ENCODE data around the gene SPRED3. TPM values are rescaled to one million over a fixed set of nuclear protein-coding genes. Genes with fewer than 3 reads are reported as not detected.

The SPRED3 gene
- polyA plus RNA-seq, 1 donor from 2014 or later = 4.9 TPM

DNA sequence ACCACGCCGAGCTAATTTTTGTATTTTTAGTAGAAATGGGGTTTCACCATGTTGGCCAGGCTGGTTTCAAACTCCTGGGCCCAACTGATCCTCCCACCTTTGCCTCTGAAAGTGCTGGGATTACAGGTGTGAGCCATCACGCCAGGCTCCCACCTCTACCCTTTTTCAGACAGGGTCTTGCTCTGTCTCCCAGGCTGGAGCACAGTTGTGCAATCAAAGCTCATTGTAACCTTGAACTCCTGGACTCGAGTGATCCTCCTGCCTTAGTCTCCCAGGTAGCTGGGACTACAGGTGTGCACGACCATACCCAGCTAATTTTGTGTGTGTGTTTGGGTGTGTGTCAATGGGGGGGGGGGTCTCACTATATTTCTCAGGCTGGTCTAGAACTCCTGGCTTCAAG, 35.8 kb downstream of the SPRED3 start:
- TF ChIP-seq EP300 (conservative IDR thresholded peaks at IDR 0.05; ENCODE audit: poor library complexity, severe bottlenecking) (no peak), SMC3 (conservative IDR thresholded peaks at IDR 0.05; ENCODE audit: poor library complexity) (no peak), RAD21 (conservative IDR thresholded peaks at IDR 0.05) (no peak), MXI1 (conservative IDR thresholded peaks at IDR 0.05; ENCODE audit: poor library complexity, severe bottlenecking) (no peak), POLR2AphosphoS5 (IDR thresholded peaks at IDR 0.05) (no peak), EZH2 (IDR thresholded peaks at IDR 0.05; ENCODE audit: borderline replicate concordance, insufficient read depth, low read length, poor library complexity, severe bottlenecking) (no peak), TAF1 (IDR thresholded peaks at IDR 0.05; ENCODE audit: low read depth) (no peak)
- TF ChIP-seq, protein P1, sequence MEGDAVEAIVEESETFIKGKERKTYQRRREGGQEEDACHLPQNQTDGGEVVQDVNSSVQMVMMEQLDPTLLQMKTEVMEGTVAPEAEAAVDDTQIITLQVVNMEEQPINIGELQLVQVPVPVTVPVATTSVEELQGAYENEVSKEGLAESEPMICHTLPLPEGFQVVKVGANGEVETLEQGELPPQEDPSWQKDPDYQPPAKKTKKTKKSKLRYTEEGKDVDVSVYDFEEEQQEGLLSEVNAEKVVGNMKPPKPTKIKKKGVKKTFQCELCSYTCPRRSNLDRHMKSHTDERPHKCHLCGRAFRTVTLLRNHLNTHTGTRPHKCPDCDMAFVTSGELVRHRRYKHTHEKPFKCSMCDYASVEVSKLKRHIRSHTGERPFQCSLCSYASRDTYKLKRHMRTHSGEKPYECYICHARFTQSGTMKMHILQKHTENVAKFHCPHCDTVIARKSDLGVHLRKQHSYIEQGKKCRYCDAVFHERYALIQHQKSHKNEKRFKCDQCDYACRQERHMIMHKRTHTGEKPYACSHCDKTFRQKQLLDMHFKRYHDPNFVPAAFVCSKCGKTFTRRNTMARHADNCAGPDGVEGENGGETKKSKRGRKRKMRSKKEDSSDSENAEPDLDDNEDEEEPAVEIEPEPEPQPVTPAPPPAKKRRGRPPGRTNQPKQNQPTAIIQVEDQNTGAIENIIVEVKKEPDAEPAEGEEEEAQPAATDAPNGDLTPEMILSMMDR (IDR thresholded peaks at IDR 0.05; ENCODE audit: poor library complexity, severe bottlenecking) = no peak
- TF ChIP-seq, protein P2, sequence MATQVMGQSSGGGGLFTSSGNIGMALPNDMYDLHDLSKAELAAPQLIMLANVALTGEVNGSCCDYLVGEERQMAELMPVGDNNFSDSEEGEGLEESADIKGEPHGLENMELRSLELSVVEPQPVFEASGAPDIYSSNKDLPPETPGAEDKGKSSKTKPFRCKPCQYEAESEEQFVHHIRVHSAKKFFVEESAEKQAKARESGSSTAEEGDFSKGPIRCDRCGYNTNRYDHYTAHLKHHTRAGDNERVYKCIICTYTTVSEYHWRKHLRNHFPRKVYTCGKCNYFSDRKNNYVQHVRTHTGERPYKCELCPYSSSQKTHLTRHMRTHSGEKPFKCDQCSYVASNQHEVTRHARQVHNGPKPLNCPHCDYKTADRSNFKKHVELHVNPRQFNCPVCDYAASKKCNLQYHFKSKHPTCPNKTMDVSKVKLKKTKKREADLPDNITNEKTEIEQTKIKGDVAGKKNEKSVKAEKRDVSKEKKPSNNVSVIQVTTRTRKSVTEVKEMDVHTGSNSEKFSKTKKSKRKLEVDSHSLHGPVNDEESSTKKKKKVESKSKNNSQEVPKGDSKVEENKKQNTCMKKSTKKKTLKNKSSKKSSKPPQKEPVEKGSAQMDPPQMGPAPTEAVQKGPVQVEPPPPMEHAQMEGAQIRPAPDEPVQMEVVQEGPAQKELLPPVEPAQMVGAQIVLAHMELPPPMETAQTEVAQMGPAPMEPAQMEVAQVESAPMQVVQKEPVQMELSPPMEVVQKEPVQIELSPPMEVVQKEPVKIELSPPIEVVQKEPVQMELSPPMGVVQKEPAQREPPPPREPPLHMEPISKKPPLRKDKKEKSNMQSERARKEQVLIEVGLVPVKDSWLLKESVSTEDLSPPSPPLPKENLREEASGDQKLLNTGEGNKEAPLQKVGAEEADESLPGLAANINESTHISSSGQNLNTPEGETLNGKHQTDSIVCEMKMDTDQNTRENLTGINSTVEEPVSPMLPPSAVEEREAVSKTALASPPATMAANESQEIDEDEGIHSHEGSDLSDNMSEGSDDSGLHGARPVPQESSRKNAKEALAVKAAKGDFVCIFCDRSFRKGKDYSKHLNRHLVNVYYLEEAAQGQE (IDR thresholded peaks at IDR 0.05; ENCODE audit: borderline replicate concordance) = no peak
- no peaks in the 10 kb centered on the region for H3K9me3 ChIP-seq (ENCODE audit: low read length)
- H3F3A ChIP-seq (ENCODE audit: insufficient read depth, low read length, poor library complexity, severe bottlenecking) = no peaks in the 10 kb centered on the region
- no peak overlapping the region for H3K4me2 ChIP-seq (ENCODE audit: low read length)
- no peak overlapping the region for H3K9ac ChIP-seq (ENCODE audit: low read length)
- no peaks in the 10 kb centered on the region for H3K9me2 ChIP-seq (ENCODE audit: insufficient read depth, low read length)
- H4K20me1 ChIP-seq (ENCODE audit: insufficient read depth) = no peaks in the 10 kb centered on the region
- H3K27me3 ChIP-seq (ENCODE audit: insufficient read depth, low read depth, low read length) = no peaks in the 10 kb centered on the region
- H3K4me3 ChIP-seq (ENCODE audit: low read length) = no peak overlapping the region
- no peak overlapping the region for H2AFZ ChIP-seq (ENCODE audit: low read depth, low read length)
- H3K27ac ChIP-seq (ENCODE audit: low read length) = no peak overlapping the region
- H3K79me2 ChIP-seq (replicated peaks; ENCODE audit: insufficient read depth, low read length) = no peaks in the 10 kb centered on the region
- no peaks in the 10 kb centered on the region for H3K36me3 ChIP-seq (ENCODE audit: insufficient read depth, low read length)

- H3K9me3 ChIP-seq (ENCODE audit: low read length) = no peaks in the 10 kb centered on the region
- no peaks in the 10 kb centered on the region for H3F3A ChIP-seq (ENCODE audit: insufficient read depth, low read length, poor library complexity, severe bottlenecking)
- H3K4me2 ChIP-seq (ENCODE audit: low read length) = no peak overlapping the region
- no peak overlapping the region for H3K9ac ChIP-seq (ENCODE audit: low read length)
- H3K9me2 ChIP-seq (ENCODE audit: insufficient read depth, low read length) = no peaks in the 10 kb centered on the region
- H3K4me3 ChIP-seq (ENCODE audit: low read length) = no peak overlapping the region
- H2AFZ ChIP-seq (ENCODE audit: low read depth, low read length) = no peak overlapping the region
- no peak overlapping the region for H3K27ac ChIP-seq (ENCODE audit: low read length)
- H3K79me2 ChIP-seq (replicated peaks; ENCODE audit: insufficient read depth, low read length) = no peaks in the 10 kb centered on the region
- no peaks in the 10 kb centered on the region for H3K27me3 ChIP-seq (ENCODE audit: insufficient read depth, low read depth, low read length)
- H3K36me3 ChIP-seq (ENCODE audit: insufficient read depth, low read length) = no peaks in the 10 kb centered on the region
- H4K20me1 ChIP-seq (ENCODE audit: insufficient read depth) = no peaks in the 10 kb centered on the region
- TF ChIP-seq EP300 (conservative IDR thresholded peaks at IDR 0.05; ENCODE audit: poor library complexity, severe bottlenecking) = no peak
- TF ChIP-seq, protein P2 (IDR thresholded peaks at IDR 0.05; ENCODE audit: borderline replicate concordance) = no peak
- TF ChIP-seq MXI1 (conservative IDR thresholded peaks at IDR 0.05; ENCODE audit: poor library complexity, severe bottlenecking) = no peak
- no peak for TF ChIP-seq SMC3 (conservative IDR thresholded peaks at IDR 0.05; ENCODE audit: poor library complexity)
- TF ChIP-seq POLR2AphosphoS5 (IDR thresholded peaks at IDR 0.05) = no peak
- no peak for TF ChIP-seq EZH2 (IDR thresholded peaks at IDR 0.05; ENCODE audit: borderline replicate concordance, insufficient read depth, low read length, poor library complexity, severe bottlenecking)
- TF ChIP-seq RAD21 (conservative IDR thresholded peaks at IDR 0.05) = no peak
These were observed 36.8 kb downstream of the SPRED3 start for GRCh38 chr19:38425222-38425809.

All from neural cell (in vitro differentiated cells).